Nephron progenitor cell (in vitro differentiated cells): ENCODE measurements around the gene ABLIM3.

ENCODE experiments used
- DNase-seq: peaks from one replicate; pipeline ENCODE4 v3.0.0; 2021
- H3K27ac Mint-ChIP-seq: 2 replicates; pipeline ENCODE4 v1.8.0; 2021; ENCODE audit warnings: mild to moderate bottlenecking, moderate library complexity, mixed read lengths
- H3K27me3 Mint-ChIP-seq: 2 replicates; pipeline ENCODE4 v1.8.0; 2021; ENCODE audit warnings: mild to moderate bottlenecking, low read depth, mixed read lengths; ENCODE audit not compliant: poor library complexity
- H3K36me3 Mint-ChIP-seq: 2 replicates; pipeline ENCODE4 v1.8.0; 2021; ENCODE audit warnings: low read depth, mixed read lengths
- H3K4me1 Mint-ChIP-seq: 2 replicates; pipeline ENCODE4 v1.8.0; 2021; ENCODE audit warnings: mixed read lengths
- H3K4me3 Mint-ChIP-seq: 2 replicates; pipeline ENCODE4 v1.8.0; 2021; ENCODE audit warnings: mild to moderate bottlenecking, moderate library complexity, mixed read lengths
- H3K9me3 Mint-ChIP-seq: 2 replicates; pipeline ENCODE4 v1.8.0; 2021; ENCODE audit warnings: mild to moderate bottlenecking, moderate library complexity, mixed read lengths
- CTCF ChIP-seq: fragments of 200-600 bp; sonication (generic); IDR thresholded peaks from 2 replicates; pipeline ENCODE4 v1.5.0; 2021; ENCODE audit warnings: antibody characterized with exemption

The ABLIM3 gene

GRCh38 chr5:149141224-149141956, at the start of gene ABLIM3:
Gene ABLIM3 (plus strand): TSS chr5:149141493. CDS start chr5:149142096, 603 bp downstream.
- Mint-ChIP-seq H3K27me3 (peaks cover 61% of the 10 kb centered on the region), H3K9me3 (no peaks in the 10 kb centered on the region), H3K27ac (no peak within 1 kb of the TSS), H3K4me1 (peaks cover 5% of the 10 kb centered on the region), H3K36me3 (no peaks in the 10 kb centered on the region), H3K4me3 (peak within 1 kb of the TSS; percentile 78)
- peak; percentile 81 for DNase-seq
- TF ChIP-seq CTCF: peak; percentile 91

- TF ChIP-seq CTCF: no peak
- Mint-ChIP-seq H3K27ac (no peak overlapping the region), H3K9me3 (peaks cover 34% of the 10 kb centered on the region), H3K27me3 (peaks cover 4% of the 10 kb centered on the region), H3K36me3 (no peaks in the 10 kb centered on the region), H3K4me1 (no peaks in the 10 kb centered on the region), H3K4me3 (no peak overlapping the region)
- DNase-seq: no peak
Measured at GRCh38 chr5:149093625-149094024, 47.7 kb upstream of the ABLIM3 start.

GRCh38 chr5:149094996-149095395, 46.3 kb upstream of the ABLIM3 start:
- Mint-ChIP-seq H3K4me3 (no peak overlapping the region), H3K27ac (no peak overlapping the region), H3K36me3 (peaks cover 4% of the 10 kb centered on the region), H3K4me1 (no peaks in the 10 kb centered on the region), H3K27me3 (peaks cover 4% of the 10 kb centered on the region), H3K9me3 (peaks cover 48% of the 10 kb centered on the region)
- no peak for TF ChIP-seq CTCF
- DNase-seq: no peak

- H3K4me1 Mint-ChIP-seq: no peaks in the 10 kb centered on the region
- H3K9me3 Mint-ChIP-seq: peaks cover 65% of the 10 kb centered on the region
- H3K27me3 Mint-ChIP-seq: peaks cover 7% of the 10 kb centered on the region
- no peak overlapping the region for H3K27ac Mint-ChIP-seq
- no peak for DNase-seq
- H3K36me3 Mint-ChIP-seq: peaks cover 4% of the 10 kb centered on the region
- TF ChIP-seq CTCF: no peak
- H3K4me3 Mint-ChIP-seq: no peak overlapping the region
Measured at GRCh38 chr5:149099920-149100319, 41.4 kb upstream of the ABLIM3 start.

GRCh38 chr5:149100331-149100730, 41.0 kb upstream of the ABLIM3 start:
- DNase-seq: no peak
- no peak for TF ChIP-seq CTCF
- Mint-ChIP-seq H3K36me3 (peaks cover 4% of the 10 kb centered on the region), H3K27me3 (peaks cover 7% of the 10 kb centered on the region), H3K9me3 (peaks cover 65% of the 10 kb centered on the region), H3K4me1 (no peaks in the 10 kb centered on the region), H3K27ac (no peak overlapping the region), H3K4me3 (no peak overlapping the region)
